ENCODE data around the gene SLC30A1.

DNA sequence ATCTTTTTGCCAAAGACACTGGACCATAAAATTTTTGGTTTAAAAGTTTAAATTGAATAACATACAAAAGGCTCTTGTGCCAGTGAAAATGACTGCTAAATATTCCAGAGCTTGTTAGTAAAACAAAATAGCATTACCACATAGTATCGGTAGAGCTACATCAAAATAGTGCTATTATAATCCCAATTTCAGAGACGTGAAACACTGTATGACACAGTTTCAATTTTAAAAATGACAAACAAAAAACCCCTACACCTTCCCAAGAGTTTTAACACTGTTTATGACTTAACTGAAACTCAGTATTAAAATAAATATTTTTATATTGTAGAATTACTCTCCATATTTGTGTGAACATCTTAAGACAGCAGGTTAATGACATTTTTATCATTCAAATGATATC, 7.0 kb downstream of the SLC30A1 start:
- TF ChIP-seq POLR2AphosphoS5 (IDR thresholded peaks at IDR 0.05; ENCODE audit: borderline replicate concordance, low read depth, low read length) = no peak
- TF ChIP-seq EZH2 (IDR thresholded peaks at IDR 0.05) = no peak
